Effector CD8-positive, alpha-beta T cell (primary cell): ENCODE measurements around the gene GP9.

ENCODE experiments used
- DNase-seq: peaks from one replicate; lab custom pipeline; 2025; lab: John Stamatoyannopoulos, UW

The GP9 gene

GRCh38 chr3:129028866-129029265, 31.7 kb upstream of the GP9 start:
- no peak for DNase-seq

- DNase-seq, result no peak
Observed at GRCh38 chr3:129030611-129031010, 30.0 kb upstream of the GP9 start.

- DNase-seq, result no peak
Observed at GRCh38 chr3:129031476-129032215, 28.9 kb upstream of the GP9 start.

GRCh38 chr3:129032716-129033115, 27.9 kb upstream of the GP9 start:
- no peak for DNase-seq

GRCh38 chr3:129033151-129033550, 27.4 kb upstream of the GP9 start:
- no peak for DNase-seq

- DNase-seq, result no peak
Observed at GRCh38 chr3:129033633-129034321, 26.8 kb upstream of the GP9 start.

- no peak for DNase-seq
Observed at GRCh38 chr3:129034642-129035041, 25.9 kb upstream of the GP9 start.

- no peak for DNase-seq
Observed at GRCh38 chr3:129035360-129036221, 25.0 kb upstream of the GP9 start.

GRCh38 chr3:129036222-129037092, 24.1 kb upstream of the GP9 start:
- no peak for DNase-seq

- no peak for DNase-seq
Observed at GRCh38 chr3:129037093-129037419, 23.5 kb upstream of the GP9 start.

- no peak for DNase-seq
Observed at GRCh38 chr3:129038121-129038855, 22.3 kb upstream of the GP9 start.

GRCh38 chr3:129039271-129040038, 21.1 kb upstream of the GP9 start:
- DNase-seq, result no peak

- DNase-seq, result no peak
Observed at GRCh38 chr3:129040039-129040336, 20.6 kb upstream of the GP9 start.

GRCh38 chr3:129040579-129041300, 19.8 kb upstream of the GP9 start:
- no peak for DNase-seq

GRCh38 chr3:129045675-129046036, 14.9 kb upstream of the GP9 start:
- DNase-seq, result peak; percentile 33

GRCh38 chr3:129046037-129046731, 14.4 kb upstream of the GP9 start:
- DNase-seq, result no peak

GRCh38 chr3:129046732-129047552, 13.6 kb upstream of the GP9 start:
- DNase-seq, result no peak

- no peak for DNase-seq
Observed at GRCh38 chr3:129047553-129047839, 13.1 kb upstream of the GP9 start.
